Measurements from ENCODE around the gene ENAH. TPM values are rescaled to one million over a fixed set of nuclear protein-coding genes. Genes with fewer than 3 reads are reported as not detected.

The ENAH gene
- polyA plus RNA-seq, 3 donors: 0.12 TPM; not detected in 2

DNA sequence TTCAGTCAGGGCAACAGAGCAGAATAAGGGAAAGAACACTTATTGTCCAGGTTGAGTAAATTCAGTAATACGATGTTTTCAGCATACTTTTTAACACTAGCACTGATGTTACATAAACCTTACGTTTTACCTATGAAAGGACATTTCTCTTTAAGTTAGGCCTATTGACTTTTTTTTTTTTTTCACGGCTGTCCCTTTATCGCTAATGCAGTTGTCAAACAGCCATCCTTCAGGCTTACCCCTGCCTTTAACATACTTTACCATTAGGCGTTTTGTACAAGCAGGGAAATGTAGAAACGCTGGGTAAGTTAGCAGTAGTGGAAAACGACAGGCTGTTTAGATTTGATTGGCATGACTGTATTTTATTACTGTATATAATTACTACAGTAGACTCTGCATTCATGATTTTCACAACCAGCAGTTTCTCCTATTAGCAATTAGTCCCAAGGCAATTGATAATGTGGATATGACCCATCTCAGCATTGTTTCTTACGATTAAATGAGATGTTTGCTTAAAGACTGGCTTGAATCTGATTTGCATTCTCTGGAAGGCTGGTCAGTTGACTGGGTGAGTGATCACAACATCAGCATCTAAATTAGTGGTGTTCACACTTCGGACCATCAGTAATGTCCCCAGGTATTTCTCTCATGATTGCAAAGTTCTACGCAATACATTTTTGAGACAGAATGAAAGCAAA lies 115.2 kb downstream of the ENAH start:
- no peaks in the 10 kb centered on the region for H3K9me3 ChIP-seq (replicated peaks in 1 of 2; ENCODE audit: control insufficient read depth in 1 of 2, insufficient read depth in 1 of 2, low read length in 2 of 2)
- intact Hi-C loops (cut with micrococcal nuclease): no loop called here
- no peaks in the 10 kb centered on the region for H3K36me3 Mint-ChIP-seq
- H3K36me3 ChIP-seq (replicated peaks in 1 of 2; ENCODE audit: control insufficient read depth in 1 of 2, insufficient read depth in 2 of 2, low read length in 2 of 2): no peaks in the 10 kb centered on the region
- peaks cover 10% of the 10 kb centered on the region for H3K4me1 Mint-ChIP-seq
- no peak overlapping the region for H3K4me3 ChIP-seq (replicated peaks in 1 of 3; ENCODE audit: low read depth in 2 of 3, low read length in 3 of 3)
- DNase-seq: no peak
- 89% methylated on average over 3 of the region's 10 CpGs for WGBS (ENCODE audit: insufficient coverage)
- H3K4me2 ChIP-seq (replicated peaks; ENCODE audit: extremely low read depth, low read length, poor library complexity, severe bottlenecking): no peak overlapping the region
- H3K4me1 ChIP-seq (ENCODE audit: control insufficient read depth in 1 of 2, insufficient read depth in 2 of 2, low read length in 2 of 2): peaks cover 0 to 6% of the 10 kb centered on the region in 2 donors
- H2AFZ ChIP-seq (ENCODE audit: insufficient read depth, low read depth, low read length, poor library complexity, severe bottlenecking): no peak overlapping the region
- H3K9ac ChIP-seq (ENCODE audit: insufficient read depth, low read length, poor library complexity, severe bottlenecking): no peak overlapping the region
- no peaks in the 10 kb centered on the region for H4K20me1 ChIP-seq (ENCODE audit: insufficient read depth, low read length)
- H3K27ac ChIP-seq (ENCODE audit: low read depth in 1 of 2, low read length in 2 of 2): no peak overlapping the region
- no peaks in the 10 kb centered on the region for H3K9me3 Mint-ChIP-seq
- H3K27me3 Mint-ChIP-seq (ENCODE audit: low read depth in 3 of 3): peaks cover 0 to 3% (median 2%) of the 10 kb centered on the region in 3 donors
- H3K27me3 ChIP-seq (ENCODE audit: control insufficient read depth in 2 of 2, insufficient read depth in 2 of 2, low read length in 2 of 2): no peaks in the 10 kb centered on the region
- no peak overlapping the region for H3K27ac Mint-ChIP-seq
- no peak overlapping the region for H3K4me3 Mint-ChIP-seq
- TF ChIP-seq, protein P1, sequence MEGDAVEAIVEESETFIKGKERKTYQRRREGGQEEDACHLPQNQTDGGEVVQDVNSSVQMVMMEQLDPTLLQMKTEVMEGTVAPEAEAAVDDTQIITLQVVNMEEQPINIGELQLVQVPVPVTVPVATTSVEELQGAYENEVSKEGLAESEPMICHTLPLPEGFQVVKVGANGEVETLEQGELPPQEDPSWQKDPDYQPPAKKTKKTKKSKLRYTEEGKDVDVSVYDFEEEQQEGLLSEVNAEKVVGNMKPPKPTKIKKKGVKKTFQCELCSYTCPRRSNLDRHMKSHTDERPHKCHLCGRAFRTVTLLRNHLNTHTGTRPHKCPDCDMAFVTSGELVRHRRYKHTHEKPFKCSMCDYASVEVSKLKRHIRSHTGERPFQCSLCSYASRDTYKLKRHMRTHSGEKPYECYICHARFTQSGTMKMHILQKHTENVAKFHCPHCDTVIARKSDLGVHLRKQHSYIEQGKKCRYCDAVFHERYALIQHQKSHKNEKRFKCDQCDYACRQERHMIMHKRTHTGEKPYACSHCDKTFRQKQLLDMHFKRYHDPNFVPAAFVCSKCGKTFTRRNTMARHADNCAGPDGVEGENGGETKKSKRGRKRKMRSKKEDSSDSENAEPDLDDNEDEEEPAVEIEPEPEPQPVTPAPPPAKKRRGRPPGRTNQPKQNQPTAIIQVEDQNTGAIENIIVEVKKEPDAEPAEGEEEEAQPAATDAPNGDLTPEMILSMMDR (IDR thresholded peaks at IDR 0.05): no peak
- no peaks in the 10 kb centered on the region for H3K79me2 ChIP-seq (ENCODE audit: insufficient read depth, low read length)

DNA sequence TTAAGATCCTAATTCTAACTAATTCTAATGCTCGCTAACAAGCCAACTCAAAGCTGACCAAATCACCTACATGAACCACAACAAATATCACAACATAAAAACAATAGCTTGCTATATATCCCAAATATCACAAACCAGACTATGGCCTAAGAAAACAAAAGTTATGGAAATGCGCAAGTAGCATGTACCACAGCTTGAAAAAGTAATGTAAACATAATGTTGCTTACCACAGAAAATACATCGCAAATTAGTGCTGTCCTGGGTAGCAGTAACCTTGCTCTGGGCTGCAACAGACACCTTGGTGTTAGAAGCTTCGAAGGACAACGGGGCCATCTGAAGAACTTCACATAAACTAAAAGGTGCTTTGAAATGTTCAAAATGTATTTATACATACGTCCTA lies 117.6 kb downstream of the ENAH start:
- Histone ChIP-seq H3K4me2 (replicated peaks; ENCODE audit: extremely low read depth, low read length, poor library complexity, severe bottlenecking) (no peak overlapping the region), H4K20me1 (ENCODE audit: insufficient read depth, low read length) (no peaks in the 10 kb centered on the region), H3K79me2 (ENCODE audit: insufficient read depth, low read length) (no peaks in the 10 kb centered on the region), H3K27me3 (ENCODE audit: control insufficient read depth in 2 of 2, insufficient read depth in 2 of 2, low read length in 2 of 2) (peaks cover 0 to 2% of the 10 kb centered on the region in 2 donors), H3K9me3 (replicated peaks in 1 of 2; ENCODE audit: control insufficient read depth in 1 of 2, insufficient read depth in 1 of 2, low read length in 2 of 2) (no peaks in the 10 kb centered on the region), H3K4me3 (replicated peaks in 1 of 3; ENCODE audit: low read depth in 2 of 3, low read length in 3 of 3) (no peak overlapping the region), H2AFZ (ENCODE audit: insufficient read depth, low read depth, low read length, poor library complexity, severe bottlenecking) (no peak overlapping the region), H3K4me1 (ENCODE audit: control insufficient read depth in 1 of 2, insufficient read depth in 2 of 2, low read length in 2 of 2) (peaks cover 0 to 6% of the 10 kb centered on the region in 2 donors), H3K27ac (ENCODE audit: low read depth in 1 of 2, low read length in 2 of 2) (no peak overlapping the region), H3K36me3 (replicated peaks in 1 of 2; ENCODE audit: control insufficient read depth in 1 of 2, insufficient read depth in 2 of 2, low read length in 2 of 2) (no peaks in the 10 kb centered on the region), H3K9ac (ENCODE audit: insufficient read depth, low read length, poor library complexity, severe bottlenecking) (no peak overlapping the region)
- intact Hi-C loops (cut with micrococcal nuclease): no loop called here
- H3K36me3 Mint-ChIP-seq: no peaks in the 10 kb centered on the region
- H3K4me1 Mint-ChIP-seq: peaks cover 10% of the 10 kb centered on the region
- H3K27ac Mint-ChIP-seq: no peak overlapping the region
- TF ChIP-seq, protein P1 (IDR thresholded peaks at IDR 0.05): no peak
- DNase-seq: no peak
- no peak overlapping the region for H3K4me3 Mint-ChIP-seq
- WGBS (ENCODE audit: insufficient coverage): 86% methylated on average over 1 of the region's 6 CpGs
- H3K27me3 Mint-ChIP-seq (ENCODE audit: low read depth in 3 of 3): peaks cover 0 to 3% (median 2%) of the 10 kb centered on the region in 3 donors
- no peaks in the 10 kb centered on the region for H3K9me3 Mint-ChIP-seq
